Endodermal cell (in vitro differentiated cells): ENCODE measurements around the gene TIGIT. TPM values are rescaled to one million over a fixed set of nuclear protein-coding genes. Genes with fewer than 3 reads are reported as not detected.

Source experiments
- DNase-seq: peaks from one replicate; pipeline ENCODE4 v3.0.0-alpha.2; 2017
- H3K27ac ChIP-seq: 2 replicates; pipeline ENCODE4 v1.5.1; 2013; ENCODE audit warnings: mild to moderate bottlenecking, low read depth, low read length, moderate library complexity
- H3K27me3 ChIP-seq: 2 replicates; pipeline ENCODE4 v1.6.1; 2013; ENCODE audit warnings: mild to moderate bottlenecking, low read length, moderate library complexity; ENCODE audit not compliant: insufficient read depth, control insufficient read depth, poor library complexity, severe bottlenecking
- H3K36me3 ChIP-seq: 2 replicates; pipeline ENCODE4 v1.7.0; 2013; ENCODE audit warnings: mild to moderate bottlenecking, low read length, moderate library complexity; ENCODE audit not compliant: control insufficient read depth, insufficient read depth
- H3K4me1 ChIP-seq: one replicate; pipeline ENCODE4 v1.7.0; 2013; ENCODE audit warnings: low read length; ENCODE audit not compliant: control insufficient read depth, insufficient read depth
- H3K4me3 ChIP-seq: 2 replicates; pipeline ENCODE4 v1.5.1; 2013; ENCODE audit warnings: mild to moderate bottlenecking, low read length, moderate library complexity
- H3K9ac ChIP-seq: 2 replicates; pipeline ENCODE4 v1.6.1; 2013; ENCODE audit warnings: mild to moderate bottlenecking, low read length, moderate library complexity; ENCODE audit not compliant: poor library complexity, severe bottlenecking; ENCODE audit errors: extremely low read depth
- H3K9me3 ChIP-seq: 2 replicates; pipeline ENCODE4 v1.6.1; 2013; ENCODE audit warnings: mild to moderate bottlenecking, low read length, moderate library complexity; ENCODE audit not compliant: control insufficient read depth
- H3K27ac Mint-ChIP-seq: 2 replicates; pipeline ENCODE4 v1.8.0; 2020; ENCODE audit warnings: mixed read lengths
- H3K27me3 Mint-ChIP-seq: 2 replicates; pipeline ENCODE4 v1.8.0; 2021; ENCODE audit warnings: mild to moderate bottlenecking, mixed read lengths; ENCODE audit not compliant: insufficient read depth
- H3K36me3 Mint-ChIP-seq: 2 replicates; pipeline ENCODE4 v1.8.0; 2020; ENCODE audit warnings: low read depth, mixed read lengths
- H3K4me1 Mint-ChIP-seq: 2 replicates; pipeline ENCODE4 v1.8.0; 2020; ENCODE audit warnings: mixed read lengths
- H3K4me3 Mint-ChIP-seq: 2 replicates; pipeline ENCODE4 v1.8.0; 2020; ENCODE audit warnings: mild to moderate bottlenecking, moderate library complexity, mixed read lengths
- H3K9me3 Mint-ChIP-seq: 2 replicates; pipeline ENCODE4 v1.8.0; 2020; ENCODE audit warnings: mild to moderate bottlenecking, mixed read lengths
- CTCF ChIP-seq: fragments of 200-600 bp; sonication (generic); conservative IDR thresholded peaks from 2 replicates; pipeline ENCODE4 v1.5.0; 2021; ENCODE audit warnings: antibody characterized with exemption, mild to moderate bottlenecking
- WGBS, 2 experiments: methylation state at CpG; one replicate each; pipeline versions ENCODE4 v1.1.5 to v1.1.7; 2013; ENCODE audit warnings: missing lambda C conversion rate in 2 of 2, mixed read lengths in 1 of 2; ENCODE audit not compliant: insufficient coverage in 1 of 2, insufficient read length in 1 of 2; 5-methylcytosine and 5-hydroxymethylcytosine counted together
- total RNA-seq, 2 donors: library from RNA; stranded (reverse); fragmentation: NEBNext Ultra II Directional in 1 of 2; extraction: Animal tissue kit (Norgen Biotek cat#: 25700) in 1 of 2; gene quantifications; 2 replicates in 1 of 2; 3 replicates in 1 of 2; pipeline ENCODE4 v1.2.1, GENCODE V29; 2021

TIGIT gene
- total RNA-seq, 2 donors from 2014 or later, result not detected

GRCh38 chr3:114308377-114308776 lies 14.5 kb downstream of the TIGIT start:
- no peak overlapping the region for H3K27ac Mint-ChIP-seq
- H3K9me3 Mint-ChIP-seq, result no peaks in the 10 kb centered on the region
- no peak for DNase-seq
- H3K4me3 ChIP-seq, result no peak overlapping the region
- no peak overlapping the region for H3K27ac ChIP-seq
- no peak overlapping the region for H3K4me3 Mint-ChIP-seq
- no peaks in the 10 kb centered on the region for H3K27me3 Mint-ChIP-seq
- H3K4me1 ChIP-seq, result no peaks in the 10 kb centered on the region
- no peaks in the 10 kb centered on the region for H3K9me3 ChIP-seq
- no peaks in the 10 kb centered on the region for H3K27me3 ChIP-seq
- no peaks in the 10 kb centered on the region for H3K36me3 ChIP-seq
- H3K36me3 Mint-ChIP-seq, result no peaks in the 10 kb centered on the region
- TF ChIP-seq CTCF, result no peak
- no peaks in the 10 kb centered on the region for H3K4me1 Mint-ChIP-seq
- no peak overlapping the region for H3K9ac ChIP-seq
- 99 to 100% methylated on average over 1 to 2 of the region's 2 CpGs for WGBS, 2 experiments

DNA sequence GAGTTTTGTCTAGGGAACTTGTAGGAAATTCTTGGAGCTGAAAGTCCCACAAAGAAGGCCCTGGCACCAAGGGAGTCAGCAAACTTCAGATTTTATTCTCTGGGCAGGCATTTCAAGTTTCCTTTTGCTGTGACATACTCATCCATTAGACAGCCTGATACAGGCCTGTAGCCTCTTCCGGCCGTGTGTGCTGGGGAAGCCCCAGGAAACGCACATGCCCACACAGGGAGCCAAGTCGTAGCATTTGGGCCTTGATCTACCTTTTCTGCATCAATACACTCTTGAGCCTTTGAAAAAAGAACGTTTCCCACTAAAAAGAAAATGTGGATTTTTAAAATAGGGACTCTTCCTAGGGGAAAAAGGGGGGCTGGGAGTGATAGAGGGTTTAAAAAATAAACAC lies 15.0 kb downstream of the TIGIT start:
- 86 to 89% methylated on average over 4 to 5 of the region's 5 CpGs for WGBS, 2 experiments
- Histone ChIP-seq H3K9ac (no peak overlapping the region), H3K9me3 (no peaks in the 10 kb centered on the region), H3K27me3 (no peaks in the 10 kb centered on the region), H3K4me3 (no peak overlapping the region), H3K27ac (no peak overlapping the region), H3K4me1 (no peaks in the 10 kb centered on the region), H3K36me3 (no peaks in the 10 kb centered on the region)
- Mint-ChIP-seq H3K27ac (no peak overlapping the region), H3K4me1 (no peaks in the 10 kb centered on the region), H3K9me3 (no peaks in the 10 kb centered on the region), H3K4me3 (no peak overlapping the region), H3K36me3 (no peaks in the 10 kb centered on the region), H3K27me3 (no peaks in the 10 kb centered on the region)
- no peak for DNase-seq
- TF ChIP-seq CTCF, result no peak

DNA sequence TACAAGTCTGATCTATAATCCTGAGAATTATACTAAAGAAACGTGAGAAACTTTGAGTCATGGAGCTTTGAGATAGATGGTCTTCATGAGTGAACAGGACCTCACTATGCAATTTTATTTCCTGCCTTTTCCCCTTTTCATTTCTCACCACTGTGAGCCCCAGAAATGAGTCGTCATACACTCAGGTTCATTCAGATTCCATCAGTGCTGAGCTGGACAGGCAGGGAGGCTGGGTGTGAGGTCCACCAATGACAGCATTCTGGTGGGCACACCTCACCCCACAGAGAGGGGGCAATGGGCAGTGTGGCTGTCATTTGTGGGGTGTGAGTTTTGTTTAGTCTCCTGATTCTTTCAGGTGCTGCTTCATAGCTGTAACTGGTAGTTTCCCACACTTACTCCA lies 16.9 kb downstream of the TIGIT start:
- H3K27ac Mint-ChIP-seq, result no peak overlapping the region
- H3K4me3 ChIP-seq, result no peak overlapping the region
- H3K4me1 Mint-ChIP-seq, result no peaks in the 10 kb centered on the region
- no peak overlapping the region for H3K4me3 Mint-ChIP-seq
- H3K36me3 Mint-ChIP-seq, result no peaks in the 10 kb centered on the region
- H3K27me3 Mint-ChIP-seq, result no peaks in the 10 kb centered on the region
- no peaks in the 10 kb centered on the region for H3K36me3 ChIP-seq
- no peaks in the 10 kb centered on the region for H3K9me3 Mint-ChIP-seq
- WGBS, 2 experiments, result 83 to 85% methylated on average over 1 to 2 of the region's 2 CpGs
- no peaks in the 10 kb centered on the region for H3K27me3 ChIP-seq
- H3K27ac ChIP-seq, result no peak overlapping the region
- no peak overlapping the region for H3K9ac ChIP-seq
- no peaks in the 10 kb centered on the region for H3K4me1 ChIP-seq
- no peaks in the 10 kb centered on the region for H3K9me3 ChIP-seq
- no peak for DNase-seq
- no peak for TF ChIP-seq CTCF
